Lung (tissue), 12 donors: ENCODE measurements around the gene MYO18A. TPM values are rescaled to one million over a fixed set of nuclear protein-coding genes. Genes with fewer than 3 reads are reported as not detected.
A peak's percentile ranks its signal among the peaks of the same experiment; 100 is the strongest.

ENCODE experiments used
- ATAC-seq: fragments of 200-7000 bp; cut with Tn5 transposase; one replicate; pipeline ENCODE4 v1.9.1; 2020; ENCODE audit warnings: moderate number of reproducible peaks; ENCODE audit not compliant: insufficient read depth, low FRiP score
- DNase-seq, 3 donors: peaks; one replicate each; pipeline ENCODE4 v3.0.0-alpha.2; 2013 to 2017
- H3K27ac ChIP-seq, 2 donors: one replicate each; pipeline ENCODE4 v1.5.1; 2013; ENCODE audit warnings: mild to moderate bottlenecking in 2 of 2, moderate library complexity in 2 of 2, control low read depth in 1 of 2, inconsistent platforms in 1 of 2, low read depth in 1 of 2, low read length in 1 of 2
- H3K27me3 ChIP-seq, 3 donors: one replicate each; pipeline ENCODE4 v1.5.1; 2013; ENCODE audit warnings: low read length in 2 of 3; ENCODE audit not compliant: control insufficient read depth in 3 of 3, insufficient read depth in 3 of 3
- H3K36me3 ChIP-seq, 4 donors: one replicate each; pipeline ENCODE4 v1.5.1; 2013; ENCODE audit warnings: low read length in 4 of 4, mild to moderate bottlenecking in 1 of 4, moderate library complexity in 1 of 4; ENCODE audit not compliant: control insufficient read depth in 4 of 4, insufficient read depth in 4 of 4
- H3K4me1 ChIP-seq, 5 donors: one replicate each; pipeline ENCODE4 v1.5.1; 2013; ENCODE audit warnings: low read length in 5 of 5, mild to moderate bottlenecking in 2 of 5, moderate library complexity in 1 of 5; ENCODE audit not compliant: control insufficient read depth in 5 of 5, insufficient read depth in 5 of 5
- H3K4me3 ChIP-seq: one replicate; pipeline ENCODE4 v1.5.1; 2013; ENCODE audit warnings: mild to moderate bottlenecking, control low read depth, moderate library complexity
- H3K9ac ChIP-seq, 2 donors: one replicate each; pipeline ENCODE4 v1.5.1; 2013; ENCODE audit warnings: low read length in 2 of 2, control low read depth in 1 of 2; ENCODE audit not compliant: insufficient read depth in 1 of 2
- H3K9me3 ChIP-seq, 4 donors: one replicate each; pipeline ENCODE4 v1.5.1; 2013; ENCODE audit warnings: low read length in 3 of 4, mild to moderate bottlenecking in 1 of 4, moderate library complexity in 1 of 4; ENCODE audit not compliant: control insufficient read depth in 4 of 4, insufficient read depth in 3 of 4
- WGBS, 2 donors: extraction: QIAGEN DNeasy Blood & Tissue Kit; methylation state at CpG; one replicate each; pipeline ENCODE4 v1.1.7; 2013; 5-methylcytosine and 5-hydroxymethylcytosine counted together
- polyA plus RNA-seq, 2 donors: library from polyadenylated mRNA; stranded (reverse); fragments of 200-250 nt; gene quantifications; one replicate each; pipeline ENCODE4 v1.2.1, GENCODE V29; 2013
- total RNA-seq, 2 donors: library from RNA; depleted of rRNA in 1 of 2; stranded (reverse); fragments of >200 nt in 1 of 2; gene quantifications; one replicate each; pipeline ENCODE4 v1.2.1, GENCODE V29; 2014 to 2021
- TF ChIP-seq, protein P1 (sequence below): IDR thresholded peaks from 2 replicates; pipeline ENCODE4 v1.5.1; 2012; ENCODE audit warnings: mild to moderate bottlenecking; ENCODE audit errors: control extremely low read depth, extremely low read depth
- donor health status: control.
- donor health status: control.
- donor health status: Bipolar disorder and iron deficiency.
- donor health status: healthy.
- donor health status: DM: yes; HTN: yes; CAD: no.

MYO18A gene
- total and polyA plus RNA-seq, 4 donors, result 19.0 to 65.2 (median 49.3) TPM

- H3K36me3 ChIP-seq, result no peaks in the 10 kb centered on the region
- ATAC-seq (no peak), DNase-seq (no peak)
- H3K9me3 ChIP-seq, result no peaks in the 10 kb centered on the region
- 23 to 33% methylated on average over 11 of the region's 11 CpGs for WGBS, 2 donors
- H3K4me3 ChIP-seq, result no peak overlapping the region
- no peaks in the 10 kb centered on the region for H3K27me3 ChIP-seq
- peaks cover 8 to 56% (median 37%) of the 10 kb centered on the region in 5 donors for H3K4me1 ChIP-seq
- TF ChIP-seq, protein P1, sequence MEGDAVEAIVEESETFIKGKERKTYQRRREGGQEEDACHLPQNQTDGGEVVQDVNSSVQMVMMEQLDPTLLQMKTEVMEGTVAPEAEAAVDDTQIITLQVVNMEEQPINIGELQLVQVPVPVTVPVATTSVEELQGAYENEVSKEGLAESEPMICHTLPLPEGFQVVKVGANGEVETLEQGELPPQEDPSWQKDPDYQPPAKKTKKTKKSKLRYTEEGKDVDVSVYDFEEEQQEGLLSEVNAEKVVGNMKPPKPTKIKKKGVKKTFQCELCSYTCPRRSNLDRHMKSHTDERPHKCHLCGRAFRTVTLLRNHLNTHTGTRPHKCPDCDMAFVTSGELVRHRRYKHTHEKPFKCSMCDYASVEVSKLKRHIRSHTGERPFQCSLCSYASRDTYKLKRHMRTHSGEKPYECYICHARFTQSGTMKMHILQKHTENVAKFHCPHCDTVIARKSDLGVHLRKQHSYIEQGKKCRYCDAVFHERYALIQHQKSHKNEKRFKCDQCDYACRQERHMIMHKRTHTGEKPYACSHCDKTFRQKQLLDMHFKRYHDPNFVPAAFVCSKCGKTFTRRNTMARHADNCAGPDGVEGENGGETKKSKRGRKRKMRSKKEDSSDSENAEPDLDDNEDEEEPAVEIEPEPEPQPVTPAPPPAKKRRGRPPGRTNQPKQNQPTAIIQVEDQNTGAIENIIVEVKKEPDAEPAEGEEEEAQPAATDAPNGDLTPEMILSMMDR, result no peak
- peak overlapping the region; percentile 54 to 57 for H3K27ac ChIP-seq
- H3K9ac ChIP-seq, result no peak overlapping the region
Observed at GRCh38 chr17:29154516-29155226, 25.5 kb downstream of the MYO18A start.

- no peaks in the 10 kb centered on the region for H3K27me3 ChIP-seq
Observed at GRCh38 chr17:29151567-29151966, 28.6 kb downstream of the MYO18A start.

GRCh38 chr17:29150161-29150560 lies 30.0 kb downstream of the MYO18A start:
- Histone ChIP-seq H3K9ac (no peak overlapping the region), H3K27me3 (no peaks in the 10 kb centered on the region), H3K4me1 (peaks cover 10 to 33% (median 17%) of the 10 kb centered on the region in 5 donors), H3K4me3 (no peak overlapping the region), H3K36me3 (no peaks in the 10 kb centered on the region), H3K9me3 (no peaks in the 10 kb centered on the region), H3K27ac (no peak overlapping the region)
- WGBS, 2 donors, result 46 to 76% methylated on average over 2 of the region's 2 CpGs
- TF ChIP-seq, protein P1, result no peak
- no peak for ATAC-seq
- no peak for DNase-seq

More at GRCh38 chr17:29151567-29151966, 28.6 kb downstream of the MYO18A start:
- Histone ChIP-seq H3K4me3 (no peak overlapping the region), H3K36me3 (no peaks in the 10 kb centered on the region), H3K4me1 (peaks cover 12 to 40% (median 26%) of the 10 kb centered on the region in 5 donors), H3K9me3 (no peaks in the 10 kb centered on the region), H3K9ac (no peak overlapping the region), H3K27ac (no peak overlapping the region)
- no peak for ATAC-seq
- TF ChIP-seq, protein P1, result no peak
- DNase-seq, result no peak
- 74 to 86% methylated on average over 4 of the region's 4 CpGs for WGBS, 2 donors
